OCI-LY1 (cell line): ENCODE data around the gene EEF1AKMT4.
A peak's percentile ranks its signal among the peaks of the same experiment; 100 is the strongest.

Experiments used
- H2AFZ ChIP-seq: fragments of 200-600 bp; sonication (generic), shearing (Covaris generic); 2 replicates; pipeline ENCODE4 v1.6.0; 2014; ENCODE audit warnings: antibody characterized with exemption, mild to moderate bottlenecking, low read length
- H3F3A ChIP-seq: fragments of 200-600 bp; sonication (generic), shearing (Covaris generic); 2 replicates; pipeline ENCODE4 v1.6.0; 2014; ENCODE audit warnings: mild to moderate bottlenecking, antibody characterized with exemption, low read length, moderate library complexity; ENCODE audit not compliant: insufficient read depth
- H3K27ac ChIP-seq: fragments of 200-600 bp; sonication (generic); 2 replicates; pipeline ENCODE4 v1.5.1; 2014; ENCODE audit warnings: low read length, mixed run types, mild to moderate bottlenecking, low read depth; ENCODE audit not compliant: poor library complexity, severe bottlenecking
- H3K27me3 ChIP-seq: fragments of 200-600 bp; sonication (generic); 2 replicates; pipeline ENCODE4 v1.6.0; 2014; ENCODE audit warnings: antibody characterized with exemption, mild to moderate bottlenecking, low read length, moderate library complexity; ENCODE audit not compliant: insufficient read depth
- H3K36me3 ChIP-seq: fragments of 200-600 bp; sonication (generic); 2 replicates; pipeline ENCODE4 v1.6.1; 2014; ENCODE audit warnings: mild to moderate bottlenecking, antibody characterized with exemption, low read length, moderate library complexity, mixed read lengths; ENCODE audit not compliant: insufficient read depth
- H3K4me1 ChIP-seq: fragments of 200-600 bp; sonication (generic); 2 replicates; pipeline ENCODE4 v1.5.1; 2014; ENCODE audit warnings: mild to moderate bottlenecking, low read length, moderate library complexity; ENCODE audit not compliant: insufficient read depth, severe bottlenecking
- H3K4me2 ChIP-seq: fragments of 200-600 bp; sonication (generic), shearing (Covaris generic); 2 replicates; pipeline ENCODE4 v1.6.1; 2014; ENCODE audit warnings: low read length
- H3K4me3 ChIP-seq: fragments of 200-600 bp; sonication (generic); 2 replicates; pipeline ENCODE4 v1.5.1; 2014; ENCODE audit warnings: low read length, low read depth, mild to moderate bottlenecking, mixed read lengths; ENCODE audit not compliant: poor library complexity, severe bottlenecking
- H3K79me2 ChIP-seq: fragments of 200-600 bp; shearing (Covaris generic); 2 replicates; pipeline ENCODE4 v1.6.1; 2016; ENCODE audit warnings: mixed run types, low read length, mixed read lengths; ENCODE audit not compliant: insufficient read depth
- H3K9ac ChIP-seq: fragments of 200-600 bp; sonication (generic), shearing (Covaris generic); 2 replicates; pipeline ENCODE4 v1.6.1; 2014; ENCODE audit warnings: mild to moderate bottlenecking, low read length, mixed read lengths
- H3K9me2 ChIP-seq: fragments of 200-600 bp; sonication (generic), shearing (Covaris generic); 2 replicates; pipeline ENCODE4 v1.6.1; 2014; ENCODE audit warnings: low read depth, mild to moderate bottlenecking, low read length, mixed read lengths
- H3K9me3 ChIP-seq: fragments of 200-600 bp; shearing (Covaris generic); 2 replicates; pipeline ENCODE4 v1.6.1; 2014; ENCODE audit warnings: low read length, mixed read lengths
- H4K20me1 ChIP-seq: fragments of 200-600 bp; sonication (generic), shearing (Covaris generic); 2 replicates; pipeline ENCODE4 v1.6.0; 2016; ENCODE audit warnings: mild to moderate bottlenecking, low read length; ENCODE audit not compliant: insufficient read depth
- CTCF ChIP-seq: fragments of 200-600 bp; sonication (generic), shearing (Covaris generic); IDR thresholded peaks from 2 replicates; pipeline ENCODE4 v1.5.1; 2017; ENCODE audit warnings: mild to moderate bottlenecking, antibody characterized with exemption, low read length, moderate library complexity, mixed read lengths
- EZH2 ChIP-seq: fragments of 200-600 bp; sonication (generic), shearing (Covaris generic); IDR thresholded peaks from 2 replicates; pipeline ENCODE4 v1.8.0; 2017; ENCODE audit warnings: borderline replicate concordance, mixed run types, mild to moderate bottlenecking, antibody characterized with exemption, low read length, moderate library complexity, mixed read lengths

EEF1AKMT4 gene

GRCh38 chr3:184259878-184260723 is 10.6 kb downstream of the EEF1AKMT4 start:
- Histone ChIP-seq H2AFZ (no peak overlapping the region), H3K4me3 (peak overlapping the region; percentile 62), H3K27me3 (peaks cover 10% of the 10 kb centered on the region; the same call in 1 of the 2 replicates), H3K4me2 (peak overlapping the region; percentile 82), H3K9me3 (no peaks in the 10 kb centered on the region), H3F3A (no peaks in the 10 kb centered on the region), H3K9ac (no peak overlapping the region), H4K20me1 (no peaks in the 10 kb centered on the region), H3K27ac (no peak overlapping the region), H3K79me2 (no peaks in the 10 kb centered on the region), H3K36me3 (no peaks in the 10 kb centered on the region; the same call in 1 of the 2 replicates), H3K4me1 (peaks cover 12% of the 10 kb centered on the region), H3K9me2 (no peaks in the 10 kb centered on the region)
- no peak for TF ChIP-seq CTCF
- TF ChIP-seq EZH2 = no peak

- H3K27ac ChIP-seq = no peak overlapping the region
- H2AFZ ChIP-seq = no peak overlapping the region
- H3K79me2 ChIP-seq = no peaks in the 10 kb centered on the region
- no peaks in the 10 kb centered on the region for H3K9me2 ChIP-seq
- H3K36me3 ChIP-seq = no peaks in the 10 kb centered on the region; the same call in 1 of the 2 replicates
- no peaks in the 10 kb centered on the region for H4K20me1 ChIP-seq
- H3F3A ChIP-seq = no peaks in the 10 kb centered on the region
- H3K9me3 ChIP-seq = no peaks in the 10 kb centered on the region
- peaks cover 12% of the 10 kb centered on the region for H3K4me1 ChIP-seq
- H3K9ac ChIP-seq = peak overlapping the region; percentile 44; the same call in 1 of the 2 replicates
- TF ChIP-seq CTCF (no peak), EZH2 (no peak)
- peaks cover 10% of the 10 kb centered on the region; the same call in 1 of the 2 replicates for H3K27me3 ChIP-seq
- peak overlapping the region; percentile 62 for H3K4me3 ChIP-seq
- peak overlapping the region; percentile 82 for H3K4me2 ChIP-seq
These were observed 11.3 kb downstream of the EEF1AKMT4 start for GRCh38 chr3:184260724-184261269.

GRCh38 chr3:184261270-184261853 is 11.9 kb downstream of the EEF1AKMT4 start, which contains the start of gene CAMK2N2:
Gene CAMK2N2, minus strand, starts transcription at chr3:184261553. Its CDS starts 268 bp downstream, at chr3:184261285.
- no peaks in the 10 kb centered on the region for H4K20me1 ChIP-seq
- H3K9me2 ChIP-seq = no peaks in the 10 kb centered on the region
- peaks cover 10% of the 10 kb centered on the region; the same call in 1 of the 2 replicates for H3K27me3 ChIP-seq
- H3K4me1 ChIP-seq = peaks cover 12% of the 10 kb centered on the region
- H3K79me2 ChIP-seq = no peaks in the 10 kb centered on the region
- H3K4me2 ChIP-seq = peak within 1 kb of the TSS; percentile 82
- TF ChIP-seq CTCF (no peak), EZH2 (no peak)
- no peaks in the 10 kb centered on the region; the same call in 1 of the 2 replicates for H3K36me3 ChIP-seq
- no peak within 1 kb of the TSS for H3K27ac ChIP-seq
- H2AFZ ChIP-seq = no peak within 1 kb of the TSS
- peak within 1 kb of the TSS; percentile 44; the same call in 1 of the 2 replicates for H3K9ac ChIP-seq
- no peaks in the 10 kb centered on the region for H3K9me3 ChIP-seq
- H3F3A ChIP-seq = no peaks in the 10 kb centered on the region
- peak within 1 kb of the TSS; percentile 62 for H3K4me3 ChIP-seq
